ENCODE results near the gene ALG2. TPM values are rescaled to one million over a fixed set of nuclear protein-coding genes. Genes with fewer than 3 reads are reported as not detected.

Gene ALG2
- total RNA-seq, 1 donor from 2014 or later = 25.0 TPM

GRCh38 chr9:99180662-99181061 is 41.1 kb downstream of the ALG2 start:
- DNase-seq (ENCODE audit: low spot score) = no peak
- Histone ChIP-seq H3K27ac (no peak overlapping the region), H4K20me1 (ENCODE audit: low read depth) (no peaks in the 10 kb centered on the region), H3K4me2 (no peak overlapping the region), H3K4me3 (no peak overlapping the region), H3F3A (ENCODE audit: low read depth) (no peaks in the 10 kb centered on the region), H3K36me3 (no peaks in the 10 kb centered on the region), H2AFZ (replicated peaks) (no peak overlapping the region), H3K9me3 (ENCODE audit: low read depth) (no peaks in the 10 kb centered on the region), H3K27me3 (no peaks in the 10 kb centered on the region), H3K79me2 (ENCODE audit: low read depth) (no peaks in the 10 kb centered on the region), H3K4me1 (peaks cover 11% of the 10 kb centered on the region), H3K9ac (no peak overlapping the region)
- no peaks in the 10 kb centered on the region for H3K36me3 Mint-ChIP-seq
- peaks cover 5% of the 10 kb centered on the region for H3K27me3 Mint-ChIP-seq (ENCODE audit: insufficient read depth, low read depth)
- H3K4me3 Mint-ChIP-seq = no peak overlapping the region
- no peaks in the 10 kb centered on the region for H3K9me3 Mint-ChIP-seq
- no peak overlapping the region for H3K27ac Mint-ChIP-seq
- peaks cover 18% of the 10 kb centered on the region for H3K4me1 Mint-ChIP-seq
- no peak for TF ChIP-seq EZH2phosphoT487 (IDR thresholded peaks at IDR 0.05)
- no peak for TF ChIP-seq EZH2 (IDR thresholded peaks at IDR 0.05)
- TF ChIP-seq, protein P1, sequence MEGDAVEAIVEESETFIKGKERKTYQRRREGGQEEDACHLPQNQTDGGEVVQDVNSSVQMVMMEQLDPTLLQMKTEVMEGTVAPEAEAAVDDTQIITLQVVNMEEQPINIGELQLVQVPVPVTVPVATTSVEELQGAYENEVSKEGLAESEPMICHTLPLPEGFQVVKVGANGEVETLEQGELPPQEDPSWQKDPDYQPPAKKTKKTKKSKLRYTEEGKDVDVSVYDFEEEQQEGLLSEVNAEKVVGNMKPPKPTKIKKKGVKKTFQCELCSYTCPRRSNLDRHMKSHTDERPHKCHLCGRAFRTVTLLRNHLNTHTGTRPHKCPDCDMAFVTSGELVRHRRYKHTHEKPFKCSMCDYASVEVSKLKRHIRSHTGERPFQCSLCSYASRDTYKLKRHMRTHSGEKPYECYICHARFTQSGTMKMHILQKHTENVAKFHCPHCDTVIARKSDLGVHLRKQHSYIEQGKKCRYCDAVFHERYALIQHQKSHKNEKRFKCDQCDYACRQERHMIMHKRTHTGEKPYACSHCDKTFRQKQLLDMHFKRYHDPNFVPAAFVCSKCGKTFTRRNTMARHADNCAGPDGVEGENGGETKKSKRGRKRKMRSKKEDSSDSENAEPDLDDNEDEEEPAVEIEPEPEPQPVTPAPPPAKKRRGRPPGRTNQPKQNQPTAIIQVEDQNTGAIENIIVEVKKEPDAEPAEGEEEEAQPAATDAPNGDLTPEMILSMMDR (IDR thresholded peaks at IDR 0.05) = no peak

DNA sequence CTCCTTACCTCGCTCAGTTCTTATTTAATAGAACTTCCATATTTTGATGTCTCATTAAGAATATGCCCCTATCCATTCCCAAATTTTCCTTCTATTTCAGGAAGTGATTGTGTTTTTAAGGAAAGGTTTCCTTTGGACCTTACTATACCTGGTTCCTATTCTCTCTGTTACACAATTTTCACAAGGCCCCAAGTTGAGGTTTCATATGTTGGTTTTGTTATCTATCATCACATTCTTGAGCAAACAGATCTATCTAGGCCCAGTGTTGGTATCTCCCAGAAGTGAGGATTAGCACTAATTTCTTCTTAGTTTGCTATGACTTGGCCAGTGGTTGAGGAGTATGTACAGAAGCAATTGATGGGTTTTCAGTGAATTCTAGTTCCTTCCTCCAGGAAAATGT is 41.5 kb downstream of the ALG2 start:
- H3K27ac Mint-ChIP-seq = no peak overlapping the region

DNA sequence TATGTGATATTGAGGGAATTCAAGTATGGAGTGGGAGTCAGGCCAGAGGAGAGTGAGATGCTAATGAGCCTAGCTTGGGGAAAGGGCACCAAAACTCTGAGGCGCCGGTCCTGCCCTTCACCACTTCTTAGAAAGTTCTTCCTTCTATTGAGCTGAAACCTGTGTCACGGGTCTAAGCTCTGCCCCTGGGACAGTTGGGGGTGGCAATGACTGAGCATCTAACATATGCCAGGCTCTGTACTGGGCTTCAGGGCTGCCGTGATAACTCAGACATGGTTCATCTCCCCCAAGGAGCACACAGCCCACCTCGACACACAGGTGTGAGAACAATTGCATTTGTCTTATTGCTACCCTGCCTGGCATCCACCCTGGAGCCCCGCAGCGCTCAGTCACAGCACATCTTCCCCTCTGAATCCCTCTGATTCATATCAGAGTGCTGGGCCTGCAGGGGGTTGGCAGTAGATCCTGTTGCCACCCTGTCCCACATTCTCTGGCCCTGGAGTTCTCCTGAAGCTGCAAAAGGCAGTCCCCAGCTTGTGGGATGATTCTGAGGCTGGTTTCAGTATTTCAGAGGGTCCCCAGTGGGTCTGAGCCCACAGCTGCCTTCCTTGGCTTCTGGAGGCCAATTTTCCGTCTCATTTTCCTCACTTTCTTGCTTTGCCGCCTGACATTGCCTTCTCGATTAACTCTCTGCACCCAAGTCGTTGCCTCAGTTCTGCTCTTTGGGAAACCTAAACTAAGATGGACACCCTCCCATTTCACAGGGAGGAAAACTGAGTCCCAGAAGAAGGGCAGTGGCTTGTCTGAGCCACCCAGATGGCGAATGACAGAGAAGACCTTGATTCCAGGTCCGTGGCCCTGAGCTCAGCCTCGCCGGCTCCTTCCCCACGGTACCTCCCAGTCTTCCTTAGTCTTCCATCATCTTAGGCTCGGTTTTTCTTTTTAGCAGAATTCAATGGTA is 42.5 kb downstream of the ALG2 start:
- Mint-ChIP-seq H3K27me3 (ENCODE audit: insufficient read depth, low read depth) (peaks cover 6% of the 10 kb centered on the region), H3K36me3 (no peaks in the 10 kb centered on the region), H3K27ac (no peak overlapping the region), H3K4me3 (no peak overlapping the region), H3K9me3 (no peaks in the 10 kb centered on the region), H3K4me1 (peaks cover 15% of the 10 kb centered on the region)
- Histone ChIP-seq H3K36me3 (no peaks in the 10 kb centered on the region), H2AFZ (replicated peaks) (no peak overlapping the region), H3K9me3 (ENCODE audit: low read depth) (no peaks in the 10 kb centered on the region), H3K4me2 (no peak overlapping the region), H3K79me2 (ENCODE audit: low read depth) (no peaks in the 10 kb centered on the region), H3K4me3 (no peak overlapping the region), H4K20me1 (ENCODE audit: low read depth) (no peaks in the 10 kb centered on the region), H3K4me1 (peaks cover 16% of the 10 kb centered on the region), H3K9ac (no peak overlapping the region), H3K27me3 (no peaks in the 10 kb centered on the region), H3F3A (ENCODE audit: low read depth) (peaks cover 5% of the 10 kb centered on the region), H3K27ac (no peak overlapping the region)
- TF ChIP-seq EZH2 (IDR thresholded peaks at IDR 0.05) (no peak), EZH2phosphoT487 (IDR thresholded peaks at IDR 0.05) (no peak)
- TF ChIP-seq, protein P1 (IDR thresholded peaks at IDR 0.05) = no peak
- DNase-seq (ENCODE audit: low spot score) = no peak

More for the DNA sequence above, 41.5 kb downstream of the ALG2 start:
- H3K79me2 ChIP-seq (ENCODE audit: low read depth) = no peaks in the 10 kb centered on the region
- no peak for TF ChIP-seq EZH2phosphoT487 (IDR thresholded peaks at IDR 0.05)
- TF ChIP-seq, protein P1 (IDR thresholded peaks at IDR 0.05) = no peak
- no peak for TF ChIP-seq EZH2 (IDR thresholded peaks at IDR 0.05)
- H3K9me3 ChIP-seq (ENCODE audit: low read depth) = no peaks in the 10 kb centered on the region
- Mint-ChIP-seq H3K9me3 (no peaks in the 10 kb centered on the region), H3K4me3 (no peak overlapping the region), H3K4me1 (peaks cover 18% of the 10 kb centered on the region), H3K27me3 (ENCODE audit: insufficient read depth, low read depth) (peaks cover 5% of the 10 kb centered on the region), H3K36me3 (no peaks in the 10 kb centered on the region)
- no peaks in the 10 kb centered on the region for H3K36me3 ChIP-seq
- no peaks in the 10 kb centered on the region for H4K20me1 ChIP-seq (ENCODE audit: low read depth)
- no peak for DNase-seq (ENCODE audit: low spot score)
- H2AFZ ChIP-seq (replicated peaks) = no peak overlapping the region
- H3K4me3 ChIP-seq = no peak overlapping the region
- no peaks in the 10 kb centered on the region for H3K27me3 ChIP-seq
- H3K4me1 ChIP-seq = peaks cover 11% of the 10 kb centered on the region
- no peak overlapping the region for H3K9ac ChIP-seq
- H3F3A ChIP-seq (ENCODE audit: low read depth) = no peaks in the 10 kb centered on the region
- H3K4me2 ChIP-seq = no peak overlapping the region
- no peak overlapping the region for H3K27ac ChIP-seq
